ENCODE measurements around the gene OR1F1. TPM values are rescaled to one million over a fixed set of nuclear protein-coding genes. Genes with fewer than 3 reads are reported as not detected.
A peak's percentile ranks its signal among the peaks of the same experiment; 100 is the strongest.
"Not testable (repeated sequence)": the region's sequence is repeated elsewhere in the genome, so short reads cannot be mapped to it uniquely, and the experiment has no call there.

Gene OR1F1
- total RNA-seq, 1 experiment from 2014 or later, result not detected

DNA sequence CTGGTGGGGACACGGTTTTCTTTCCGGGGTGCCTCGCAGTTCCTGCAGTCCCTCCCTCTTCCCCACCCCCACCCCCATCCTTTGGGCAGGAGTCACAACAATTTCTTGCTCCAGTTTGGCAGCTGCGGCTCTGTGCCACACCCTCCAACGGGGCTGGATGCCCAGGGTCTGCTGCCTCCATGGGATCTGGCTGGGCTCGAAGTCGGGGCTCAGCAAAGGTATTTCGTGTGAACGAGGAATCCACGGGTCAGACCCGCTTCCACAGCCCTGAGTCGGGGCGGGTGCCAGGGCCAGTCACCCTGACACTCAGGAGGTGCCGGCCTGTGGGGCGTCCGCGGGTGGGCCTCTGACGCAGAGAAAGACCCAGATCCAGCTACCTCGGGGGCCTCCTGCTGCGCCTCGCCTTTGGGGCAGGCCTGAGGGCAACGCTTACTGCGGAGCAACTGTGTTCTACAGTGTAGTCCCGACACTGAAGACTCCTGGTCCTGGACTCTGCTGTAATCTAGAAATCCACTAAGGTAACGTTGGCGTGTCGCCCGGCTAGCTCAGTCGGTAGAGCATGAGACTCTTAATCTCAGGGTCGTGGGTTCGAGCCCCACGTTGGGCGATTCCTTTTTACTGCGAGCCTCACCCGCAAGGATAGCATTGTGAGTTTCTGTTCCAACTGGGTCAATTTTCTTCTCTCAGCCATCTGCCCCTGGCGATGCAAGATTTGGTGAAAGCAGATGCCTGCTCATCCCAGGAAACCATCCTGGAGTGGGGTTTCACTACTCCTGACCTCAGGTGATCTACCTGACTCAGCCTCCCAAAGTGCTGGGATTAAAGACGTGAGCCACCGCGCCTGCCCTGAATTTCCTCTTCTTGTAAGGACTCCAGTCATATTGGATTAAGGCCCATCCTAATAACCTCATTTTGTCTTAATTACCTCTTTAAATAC, 12.6 kb upstream of the OR1F1 start:
- Histone ChIP-seq H3K4me1 (ENCODE audit: insufficient read depth, low read length, poor library complexity, severe bottlenecking) (peaks cover 11% of the 10 kb centered on the region), H3K36me3 (ENCODE audit: insufficient read depth, low read length, poor library complexity, severe bottlenecking) (no peaks in the 10 kb centered on the region), H3K9me3 (ENCODE audit: low read depth, low read length, poor library complexity, severe bottlenecking) (no peaks in the 10 kb centered on the region), H3K4me3 (ENCODE audit: low read depth, low read length, poor library complexity, severe bottlenecking) (peak overlapping the region; percentile 37), H3K27ac (ENCODE audit: low read depth, low read length, poor library complexity, severe bottlenecking) (no peak overlapping the region), H3K27me3 (replicated peaks; ENCODE audit: insufficient read depth, low read depth, low read length, poor library complexity) (peaks cover 12% of the 10 kb centered on the region)
- ChIA-PET POLR2A (ENCODE audit: low non-redundant PET) (no interaction called here), CTCF (no interaction called here)
- no TSS peak for BruUV-seq (replicated peaks)
- TF ChIP-seq, protein P1, sequence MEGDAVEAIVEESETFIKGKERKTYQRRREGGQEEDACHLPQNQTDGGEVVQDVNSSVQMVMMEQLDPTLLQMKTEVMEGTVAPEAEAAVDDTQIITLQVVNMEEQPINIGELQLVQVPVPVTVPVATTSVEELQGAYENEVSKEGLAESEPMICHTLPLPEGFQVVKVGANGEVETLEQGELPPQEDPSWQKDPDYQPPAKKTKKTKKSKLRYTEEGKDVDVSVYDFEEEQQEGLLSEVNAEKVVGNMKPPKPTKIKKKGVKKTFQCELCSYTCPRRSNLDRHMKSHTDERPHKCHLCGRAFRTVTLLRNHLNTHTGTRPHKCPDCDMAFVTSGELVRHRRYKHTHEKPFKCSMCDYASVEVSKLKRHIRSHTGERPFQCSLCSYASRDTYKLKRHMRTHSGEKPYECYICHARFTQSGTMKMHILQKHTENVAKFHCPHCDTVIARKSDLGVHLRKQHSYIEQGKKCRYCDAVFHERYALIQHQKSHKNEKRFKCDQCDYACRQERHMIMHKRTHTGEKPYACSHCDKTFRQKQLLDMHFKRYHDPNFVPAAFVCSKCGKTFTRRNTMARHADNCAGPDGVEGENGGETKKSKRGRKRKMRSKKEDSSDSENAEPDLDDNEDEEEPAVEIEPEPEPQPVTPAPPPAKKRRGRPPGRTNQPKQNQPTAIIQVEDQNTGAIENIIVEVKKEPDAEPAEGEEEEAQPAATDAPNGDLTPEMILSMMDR (conservative IDR thresholded peaks at IDR 0.05; ENCODE audit: low read depth, low read length), result no peak
- no peak for TF ChIP-seq EZH2 (IDR thresholded peaks at IDR 0.05; ENCODE audit: borderline replicate concordance, low read depth, low read length, poor library complexity, severe bottlenecking)
- intact Hi-C loops (cut with micrococcal nuclease; ENCODE audit: unreplicated experiment), result no loop called here
- peak; percentile 75 for DNase-seq (ENCODE audit: low spot score)

DNA sequence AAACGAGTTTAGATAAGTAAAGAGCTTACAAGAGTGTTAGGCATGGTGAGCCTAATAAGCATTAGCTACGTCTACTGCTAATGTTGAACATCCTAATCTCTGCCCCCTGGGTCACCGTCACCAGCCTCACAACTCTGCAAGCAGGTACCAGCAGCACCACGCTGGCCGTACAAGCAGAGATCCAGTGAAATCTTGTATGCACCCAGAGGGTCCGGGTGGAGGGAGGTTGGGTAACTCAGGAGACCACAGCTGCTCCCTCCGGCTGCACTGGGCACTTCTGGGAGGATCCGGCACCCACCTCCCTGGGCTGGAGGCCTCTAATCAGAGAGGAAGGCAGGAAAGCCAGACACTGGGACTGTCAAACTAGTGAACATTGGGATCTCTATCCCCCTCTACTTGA, 8.4 kb upstream of the OR1F1 start:
- no peaks in the 10 kb centered on the region for H3K27me3 ChIP-seq (replicated peaks; ENCODE audit: insufficient read depth, low read depth, low read length, poor library complexity)
- H3K36me3 ChIP-seq (ENCODE audit: insufficient read depth, low read length, poor library complexity, severe bottlenecking), result no peaks in the 10 kb centered on the region
- no peak overlapping the region for H3K4me3 ChIP-seq (ENCODE audit: low read depth, low read length, poor library complexity, severe bottlenecking)
- BruUV-seq (replicated peaks), result no TSS peak
- no peaks in the 10 kb centered on the region for H3K4me1 ChIP-seq (ENCODE audit: insufficient read depth, low read length, poor library complexity, severe bottlenecking)
- H3K27ac ChIP-seq (ENCODE audit: low read depth, low read length, poor library complexity, severe bottlenecking), result no peak overlapping the region
- ChIA-PET POLR2A (ENCODE audit: low non-redundant PET) (no interaction called here), CTCF (no interaction called here)
- TF ChIP-seq, protein P1 (conservative IDR thresholded peaks at IDR 0.05; ENCODE audit: low read depth, low read length), result no peak
- TF ChIP-seq EZH2 (IDR thresholded peaks at IDR 0.05; ENCODE audit: borderline replicate concordance, low read depth, low read length, poor library complexity, severe bottlenecking), result no peak
- DNase-seq (ENCODE audit: low spot score), result no peak
- intact Hi-C loops (cut with micrococcal nuclease; ENCODE audit: unreplicated experiment), result no loop called here
- no peaks in the 10 kb centered on the region for H3K9me3 ChIP-seq (ENCODE audit: low read depth, low read length, poor library complexity, severe bottlenecking)

DNA sequence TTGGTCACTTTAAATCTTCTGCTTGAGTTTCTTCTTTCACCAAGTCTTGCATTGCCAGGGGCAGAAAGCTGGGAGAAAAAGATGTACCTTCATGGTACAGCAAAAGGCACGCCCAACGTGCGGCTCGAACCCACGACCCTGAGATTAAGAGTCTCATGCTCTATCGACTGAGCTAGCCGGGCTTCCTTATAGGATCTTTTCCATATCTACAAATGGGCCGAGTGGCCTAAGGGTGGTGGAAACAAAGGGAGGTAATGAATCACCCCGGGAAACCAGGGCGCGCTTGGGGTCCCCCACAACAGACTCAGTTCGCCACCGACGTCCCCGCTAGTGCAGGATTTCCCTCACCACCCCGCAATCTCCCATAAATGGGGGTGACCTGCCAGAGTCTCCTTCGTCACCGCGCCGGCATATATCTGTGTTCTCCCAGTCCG, 7.5 kb upstream of the OR1F1 start:
- Histone ChIP-seq H3K4me1 (ENCODE audit: insufficient read depth, low read length, poor library complexity, severe bottlenecking) (no peaks in the 10 kb centered on the region), H3K4me3 (ENCODE audit: low read depth, low read length, poor library complexity, severe bottlenecking) (no peak overlapping the region), H3K36me3 (ENCODE audit: insufficient read depth, low read length, poor library complexity, severe bottlenecking) (no peaks in the 10 kb centered on the region), H3K27ac (ENCODE audit: low read depth, low read length, poor library complexity, severe bottlenecking) (no peak overlapping the region), H3K27me3 (replicated peaks; ENCODE audit: insufficient read depth, low read depth, low read length, poor library complexity) (no peaks in the 10 kb centered on the region), H3K9me3 (ENCODE audit: low read depth, low read length, poor library complexity, severe bottlenecking) (no peaks in the 10 kb centered on the region)
- POLR2A ChIA-PET (ENCODE audit: low non-redundant PET), result no interaction called here
- intact Hi-C loops (cut with micrococcal nuclease; ENCODE audit: unreplicated experiment), result no loop called here
- BruUV-seq (replicated peaks), result no TSS peak
- peak; percentile 61 for DNase-seq (ENCODE audit: low spot score)
- TF ChIP-seq, protein P1 (conservative IDR thresholded peaks at IDR 0.05; ENCODE audit: low read depth, low read length), result no peak
- TF ChIP-seq EZH2 (IDR thresholded peaks at IDR 0.05; ENCODE audit: borderline replicate concordance, low read depth, low read length, poor library complexity, severe bottlenecking), result no peak
- CTCF ChIA-PET, result no interaction called here

DNA sequence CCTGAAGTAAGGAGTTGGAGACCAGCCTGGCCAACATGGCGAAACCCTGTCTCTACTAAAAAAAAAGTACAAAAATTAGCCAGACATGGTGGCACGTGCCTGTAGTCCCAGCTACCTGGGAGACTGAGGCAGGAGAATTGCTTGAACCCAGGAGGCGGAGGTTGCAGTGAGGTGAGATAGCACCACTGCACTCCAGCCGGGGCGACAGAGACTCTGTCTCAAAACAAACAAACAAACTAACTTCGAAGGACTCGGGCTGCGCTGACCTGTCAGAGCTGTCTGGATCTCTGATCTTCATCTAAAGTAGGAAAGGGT, 5.8 kb upstream of the OR1F1 start:
- H3K36me3 ChIP-seq (ENCODE audit: insufficient read depth, low read length, poor library complexity, severe bottlenecking); H3K27ac ChIP-seq (ENCODE audit: low read depth, low read length, poor library complexity, severe bottlenecking); POLR2A ChIA-PET (ENCODE audit: low non-redundant PET); BruUV-seq (replicated peaks); DNase-seq (ENCODE audit: low spot score); intact Hi-C loops (cut with micrococcal nuclease; ENCODE audit: unreplicated experiment); H3K27me3 ChIP-seq (replicated peaks; ENCODE audit: insufficient read depth, low read depth, low read length, poor library complexity); H3K9me3 ChIP-seq (ENCODE audit: low read depth, low read length, poor library complexity, severe bottlenecking); H3K4me1 ChIP-seq (ENCODE audit: insufficient read depth, low read length, poor library complexity, severe bottlenecking): not testable (repeated sequence)
- peak overlapping the region; percentile 61 for H3K4me3 ChIP-seq (ENCODE audit: low read depth, low read length, poor library complexity, severe bottlenecking)
- CTCF ChIA-PET, result interaction anchor here (0.6 kb wide), 1 partner anchor 722 kb away, joined by 5 read pairs; no protein-coding TSS in a partner anchor

All from A673 (cell line).